IPS-NIHi7 (cell line): ENCODE data around the gene CCDC82.

ENCODE experiments used
- DNase-seq: peaks from one replicate; pipeline ENCODE4 v3.0.0; 2012; ENCODE audit warnings: mixed read lengths; ENCODE audit errors: extremely low spot score

Gene CCDC82

DNA sequence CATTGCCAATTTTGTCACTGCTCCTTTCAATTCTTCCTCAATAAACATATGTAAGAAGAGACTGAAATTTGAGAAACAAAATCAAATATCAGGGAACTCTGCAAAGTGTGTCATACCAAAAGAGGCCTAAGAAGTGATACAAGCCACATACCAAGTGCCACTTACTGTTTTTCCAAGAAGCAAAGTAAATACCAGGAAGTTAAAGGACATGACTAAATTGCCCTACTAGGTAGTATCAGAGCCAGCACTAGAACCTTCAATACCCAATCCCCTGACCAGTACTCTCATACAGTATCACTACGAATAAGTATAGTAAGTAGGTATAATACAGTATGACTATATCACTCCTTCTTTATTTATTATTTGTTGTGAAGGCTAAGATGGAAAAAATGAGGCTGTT is 60.3 kb downstream of the CCDC82 start:
- DNase-seq, result no peak

GRCh38 chr11:96328395-96329010 is 61.2 kb downstream of the CCDC82 start:
- DNase-seq, result no peak

GRCh38 chr11:96326959-96327358 is 62.8 kb downstream of the CCDC82 start:
- DNase-seq, result no peak

DNA sequence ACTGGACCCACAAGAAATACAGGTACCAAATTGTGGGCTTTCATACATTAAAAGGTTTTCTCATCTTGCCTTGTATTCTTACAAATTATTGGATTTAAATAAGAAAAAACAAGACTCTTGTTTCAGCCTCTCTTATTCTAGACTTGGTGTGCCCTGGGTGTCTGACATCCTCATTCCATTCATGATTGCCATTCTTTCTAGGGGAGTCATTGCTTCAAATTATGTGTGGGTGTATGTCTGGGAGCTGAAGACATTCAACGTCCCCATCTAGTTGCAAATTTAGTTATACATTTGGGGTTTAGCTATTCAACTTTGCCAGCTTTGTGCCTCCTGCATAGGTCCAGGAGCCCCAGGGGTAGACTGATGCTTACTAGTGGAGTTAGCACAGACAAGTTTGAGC is 64.8 kb downstream of the CCDC82 start:
- peak; percentile 36 for DNase-seq

DNA sequence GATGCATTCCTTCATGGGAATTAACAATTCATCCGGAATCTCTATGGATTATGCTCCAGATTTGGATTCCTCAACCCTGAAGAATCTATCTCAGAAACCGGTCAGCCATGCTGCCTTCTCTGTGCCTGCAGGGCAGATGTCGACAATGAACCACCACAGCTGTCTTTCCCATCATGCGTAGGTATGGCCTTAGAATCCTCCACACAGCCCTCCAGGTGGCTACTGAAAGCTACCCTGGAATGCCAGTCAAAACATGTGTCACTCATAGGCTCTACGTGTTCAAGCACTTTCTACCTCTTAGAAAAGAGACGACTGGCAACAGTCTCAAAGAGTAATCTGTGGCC is 66.1 kb downstream of the CCDC82 start:
- no peak for DNase-seq

DNA sequence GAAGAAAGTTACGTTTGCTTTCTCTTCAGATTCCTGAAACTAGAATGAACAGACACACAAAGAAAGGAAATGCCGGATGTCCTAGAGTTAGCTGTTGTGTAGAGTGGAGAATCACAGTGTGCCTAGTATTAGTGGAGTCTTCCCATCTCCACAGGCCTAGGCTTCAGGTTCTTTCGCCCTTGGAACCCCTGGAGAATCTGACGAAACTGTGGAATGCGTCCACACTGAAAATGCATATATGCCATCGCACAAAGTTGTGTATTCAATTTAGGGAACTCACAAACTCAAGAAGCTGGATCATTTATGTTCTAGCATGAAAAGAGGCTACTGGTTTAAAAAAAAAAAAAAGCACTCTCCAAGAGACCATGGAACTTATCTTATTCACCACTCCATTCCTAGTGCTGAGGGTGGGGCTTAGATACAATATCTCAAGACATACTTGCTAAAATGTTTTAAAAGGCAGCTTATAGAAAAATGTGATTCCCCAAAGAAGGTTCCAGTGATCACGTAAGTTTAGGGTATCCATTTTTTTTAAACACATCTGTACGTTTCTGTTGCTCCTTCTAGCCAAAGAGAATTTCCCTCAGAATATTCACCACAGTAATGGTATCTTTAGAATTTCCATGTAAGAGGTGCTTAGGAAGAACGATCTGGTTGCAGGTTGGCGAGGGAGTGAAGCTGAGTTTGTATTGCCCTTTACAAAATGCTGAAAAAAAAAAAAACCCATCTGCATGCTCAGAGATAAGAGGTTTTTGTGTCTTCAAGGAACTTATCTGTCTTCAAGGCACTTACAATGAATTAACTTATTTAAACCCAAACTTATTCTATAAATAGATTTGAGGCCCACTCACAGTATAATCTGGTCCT is 66.7 kb downstream of the CCDC82 start:
- no peak for DNase-seq

GRCh38 chr11:96321091-96321490 is 68.6 kb downstream of the CCDC82 start:
- no peak for DNase-seq

DNA sequence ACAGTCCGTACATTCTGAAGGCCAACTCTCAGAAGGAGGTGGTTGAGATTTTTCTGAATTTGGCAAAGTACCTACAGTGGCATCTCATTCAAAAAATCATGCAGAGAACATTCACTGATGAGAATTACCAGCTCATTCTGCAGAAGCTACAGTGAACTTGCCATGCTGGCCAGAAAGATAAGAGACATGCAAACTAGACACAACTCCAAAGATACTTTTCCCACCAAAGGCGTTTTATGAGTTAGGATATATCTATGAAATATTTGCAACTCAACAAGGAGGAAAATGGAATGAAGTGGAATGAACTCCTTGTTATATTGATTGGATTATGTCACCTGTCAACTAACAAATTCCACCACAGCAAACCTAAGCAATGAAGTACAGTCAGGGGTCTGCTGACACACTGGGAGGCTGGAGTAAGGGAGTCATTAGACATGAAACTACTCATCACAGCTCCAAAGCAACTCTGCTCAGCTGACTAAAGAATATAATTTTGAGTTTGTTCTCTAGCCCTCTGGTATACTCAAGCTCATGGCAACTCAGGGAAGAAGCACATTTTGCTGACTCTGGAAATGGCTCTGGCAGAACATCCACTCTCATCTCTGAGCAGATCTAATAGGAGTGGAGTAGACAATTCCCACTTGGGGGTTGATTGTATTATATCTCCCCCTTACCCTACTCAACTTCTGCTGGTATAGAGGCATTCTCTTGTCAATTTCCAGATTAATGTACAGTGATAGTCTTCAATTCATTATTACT is 69.6 kb downstream of the CCDC82 start:
- no peak for DNase-seq

- no peak for DNase-seq
These were observed 70.9 kb downstream of the CCDC82 start for GRCh38 chr11:96318850-96319249.

DNA sequence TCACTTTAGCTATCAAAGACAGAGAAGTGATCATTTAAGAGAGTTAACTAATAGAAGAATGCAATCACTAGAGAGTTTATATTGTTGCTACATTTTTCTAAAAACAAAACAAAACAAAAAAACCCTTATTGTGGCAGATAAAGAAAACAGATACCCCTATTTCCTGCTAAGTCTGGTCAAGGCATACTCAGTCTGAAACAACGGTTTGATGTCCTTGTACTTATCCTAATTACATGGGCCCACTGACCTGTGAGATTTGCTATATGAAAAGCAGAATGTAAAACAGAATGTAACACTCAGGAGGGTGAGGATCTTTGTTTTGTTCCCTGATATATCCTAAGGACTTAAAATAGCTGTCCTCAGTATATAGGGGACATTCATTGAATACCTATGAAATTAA is 71.3 kb downstream of the CCDC82 start:
- DNase-seq, result no peak

GRCh38 chr11:96317985-96318384 is 71.7 kb downstream of the CCDC82 start:
- DNase-seq, result no peak

GRCh38 chr11:96317571-96317970 is 72.1 kb downstream of the CCDC82 start:
- DNase-seq, result no peak

- no peak for DNase-seq
These were observed 72.8 kb downstream of the CCDC82 start for GRCh38 chr11:96316869-96317268.

GRCh38 chr11:96315476-96315875 is 74.2 kb downstream of the CCDC82 start:
- DNase-seq, result no peak

- no peak for DNase-seq
These were observed 75.2 kb downstream of the CCDC82 start for GRCh38 chr11:96314326-96315020.

- no peak for DNase-seq
These were observed 76.5 kb downstream of the CCDC82 start for GRCh38 chr11:96313163-96313562.

GRCh38 chr11:96311120-96311568 is 78.6 kb downstream of the CCDC82 start:
- no peak for DNase-seq

DNA sequence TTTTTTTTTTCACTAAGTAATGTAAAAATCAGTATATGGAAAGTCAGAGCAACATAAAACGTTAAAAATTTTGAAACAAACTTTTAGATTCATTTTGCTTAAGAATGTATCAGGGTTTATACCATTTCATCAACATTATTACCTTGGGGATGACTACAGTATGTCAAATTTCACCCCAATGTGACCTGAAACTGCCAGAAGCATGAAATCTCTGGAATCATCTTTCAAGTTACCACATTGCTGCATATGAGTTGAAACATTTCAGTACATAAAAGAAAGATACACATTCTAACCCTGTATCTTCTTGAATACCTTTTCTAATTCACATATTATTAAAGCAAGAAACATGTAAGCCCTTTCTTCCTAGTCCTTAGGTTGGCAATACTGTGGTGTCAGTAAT is 79.5 kb downstream of the CCDC82 start:
- DNase-seq, result no peak

GRCh38 chr11:96309643-96310017 is 80.1 kb downstream of the CCDC82 start:
- no peak for DNase-seq

GRCh38 chr11:96309016-96309642 is 80.6 kb downstream of the CCDC82 start:
- no peak for DNase-seq

- DNase-seq, result no peak
These were observed 82.0 kb downstream of the CCDC82 start for GRCh38 chr11:96307776-96308140.
